Peyer's patch (tissue), 4 donors: ENCODE results near the gene DEFB108B.
"Not testable (repeated sequence)": the region's sequence is repeated elsewhere in the genome, so short reads cannot be mapped to it uniquely, and the experiment has no call there.

Experiments
- POLR2A ChIP-seq, 2 donors: fragments of 450-650 bp; IDR thresholded peaks; one replicate each; pipeline ENCODE4 v1.5.1; 2017; ENCODE audit warnings: antibody characterized with exemption in 2 of 2, mild to moderate bottlenecking in 2 of 2, moderate library complexity in 2 of 2
- TF ChIP-seq, protein P1 (sequence below), 6 experiments: fragments of 450-650 bp in 4 of 6; fragments of 200-600 bp in 2 of 6; sonication (generic) in 1 of 6; IDR thresholded peaks; one replicate each; pipeline ENCODE4 v1.5.1; 2017 to 2019; ENCODE audit warnings: antibody characterized with exemption in 6 of 6, mild to moderate bottlenecking in 3 of 6, moderate library complexity in 1 of 6

DNA sequence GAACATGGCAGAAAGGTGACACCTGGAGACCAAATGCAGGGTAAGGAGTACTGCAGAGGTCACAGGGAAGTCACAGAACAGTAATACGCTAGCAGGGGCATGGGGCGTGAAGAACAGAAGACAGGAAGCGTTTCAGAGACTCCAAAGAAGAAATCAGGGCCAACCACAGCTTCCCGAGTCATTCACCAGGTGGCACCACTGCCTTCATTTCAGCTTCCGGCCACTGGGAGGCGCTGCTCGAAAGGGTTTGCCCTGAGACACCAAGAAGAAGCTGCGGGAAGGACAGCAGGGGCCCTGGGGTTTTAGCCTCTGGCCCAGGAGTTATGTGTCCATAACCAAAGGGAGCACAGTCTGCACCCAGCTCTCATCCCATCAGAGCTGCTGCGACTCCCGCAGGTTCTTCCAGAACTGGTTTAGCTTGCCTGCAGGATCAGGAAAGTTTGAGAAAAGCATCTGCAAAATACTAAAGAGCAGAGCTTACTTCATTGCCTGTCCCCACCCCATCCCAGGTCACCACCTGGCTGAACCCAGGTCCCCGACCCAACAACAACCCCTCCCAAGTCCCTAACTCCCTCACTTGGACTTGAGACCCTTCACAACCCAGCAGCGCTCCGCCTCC, 32.6 kb upstream of the DEFB108B start:
- TF ChIP-seq, protein P1, sequence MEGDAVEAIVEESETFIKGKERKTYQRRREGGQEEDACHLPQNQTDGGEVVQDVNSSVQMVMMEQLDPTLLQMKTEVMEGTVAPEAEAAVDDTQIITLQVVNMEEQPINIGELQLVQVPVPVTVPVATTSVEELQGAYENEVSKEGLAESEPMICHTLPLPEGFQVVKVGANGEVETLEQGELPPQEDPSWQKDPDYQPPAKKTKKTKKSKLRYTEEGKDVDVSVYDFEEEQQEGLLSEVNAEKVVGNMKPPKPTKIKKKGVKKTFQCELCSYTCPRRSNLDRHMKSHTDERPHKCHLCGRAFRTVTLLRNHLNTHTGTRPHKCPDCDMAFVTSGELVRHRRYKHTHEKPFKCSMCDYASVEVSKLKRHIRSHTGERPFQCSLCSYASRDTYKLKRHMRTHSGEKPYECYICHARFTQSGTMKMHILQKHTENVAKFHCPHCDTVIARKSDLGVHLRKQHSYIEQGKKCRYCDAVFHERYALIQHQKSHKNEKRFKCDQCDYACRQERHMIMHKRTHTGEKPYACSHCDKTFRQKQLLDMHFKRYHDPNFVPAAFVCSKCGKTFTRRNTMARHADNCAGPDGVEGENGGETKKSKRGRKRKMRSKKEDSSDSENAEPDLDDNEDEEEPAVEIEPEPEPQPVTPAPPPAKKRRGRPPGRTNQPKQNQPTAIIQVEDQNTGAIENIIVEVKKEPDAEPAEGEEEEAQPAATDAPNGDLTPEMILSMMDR (IDR thresholded peaks at IDR 0.05): peak; percentile 41 to 95 (median 86)
- not testable (repeated sequence) for TF ChIP-seq POLR2A (IDR thresholded peaks at IDR 0.05)
